Measurements from ENCODE around the gene MFNG.

Gene MFNG

GRCh38 chr22:37492428-37493344 lies 6.5 kb upstream of the MFNG start:
- DNase-seq, result peak in 3 of 5 donors; percentile 25 to 60 (median 51)

GRCh38 chr22:37491559-37492427 lies 5.6 kb upstream of the MFNG start:
- DNase-seq, result no peak

GRCh38 chr22:37491106-37491505 lies 4.9 kb upstream of the MFNG start:
- DNase-seq, result no peak

DNA sequence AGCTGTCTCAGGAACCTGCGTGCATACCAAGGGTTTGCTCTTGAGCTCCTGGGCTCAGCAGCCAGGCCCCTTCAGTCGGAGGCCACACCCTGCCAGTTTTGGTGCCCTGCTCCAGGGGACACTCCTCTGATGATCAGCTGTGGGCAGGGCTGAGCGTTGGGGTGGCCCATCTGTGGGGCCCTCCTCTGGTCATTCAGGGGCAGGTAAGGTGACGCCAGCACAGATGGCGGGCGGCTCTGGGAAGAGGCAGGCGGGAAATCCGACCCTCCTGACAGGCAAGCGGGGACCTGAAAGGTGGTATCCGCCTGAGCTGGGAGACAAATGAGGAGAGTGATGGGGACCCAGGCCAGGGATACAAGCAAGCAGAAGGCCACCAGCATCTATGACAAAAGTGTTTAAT lies 3.8 kb upstream of the MFNG start:
- DNase-seq, result no peak

DNA sequence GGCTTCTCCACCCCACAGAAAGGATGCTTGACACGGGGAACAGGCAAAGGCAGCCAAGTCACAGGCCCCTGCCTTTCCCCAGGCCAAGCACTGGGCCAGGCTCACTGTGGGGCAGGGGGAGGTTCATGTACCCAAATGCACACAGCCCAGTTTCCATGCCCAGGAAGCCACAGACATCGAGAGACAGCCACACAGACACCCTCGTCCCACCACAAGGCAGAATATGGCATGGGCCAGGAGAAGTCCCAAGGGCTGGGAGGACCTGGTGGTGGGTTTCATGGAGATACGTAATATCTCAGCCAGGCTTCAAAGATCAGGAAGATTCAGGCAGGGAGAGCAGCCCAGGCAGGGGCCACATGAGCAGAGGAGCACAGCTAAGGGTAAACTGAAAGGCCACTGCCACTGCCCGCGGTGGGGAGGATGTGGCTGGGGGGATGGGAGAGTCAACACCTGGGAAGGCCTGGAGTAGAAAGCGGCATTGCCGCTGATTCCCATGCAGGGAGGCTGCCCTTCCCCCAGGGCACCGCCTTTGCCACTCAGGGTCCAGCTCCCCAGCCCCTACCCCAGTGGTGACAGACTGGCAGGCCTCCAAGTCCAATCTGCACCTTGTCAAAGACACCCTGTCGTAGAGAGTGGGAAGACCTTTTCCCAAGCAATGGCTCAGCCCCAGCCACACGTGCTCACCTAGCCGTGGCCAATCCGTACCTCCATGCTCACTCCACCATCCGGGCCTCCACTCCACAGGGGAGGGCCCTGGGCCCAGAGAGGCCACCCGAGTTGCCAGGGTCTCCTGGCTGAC lies 2.4 kb upstream of the MFNG start:
- no peak for DNase-seq

- DNase-seq, result no peak
Measured at GRCh38 chr22:37487571-37487970, 1.4 kb upstream of the MFNG start.

GRCh38 chr22:37487129-37487528 lies 945 bp upstream of the MFNG start:
- DNase-seq, result no peak

- DNase-seq, result peak in 1 of 5 donors; percentile 30
Measured at GRCh38 chr22:37485395-37486223, 575 bp downstream of the MFNG start.

- peak; percentile 67 to 95 (median 72) for DNase-seq
Measured at GRCh38 chr22:37484480-37485394, 1.4 kb downstream of the MFNG start.

DNA sequence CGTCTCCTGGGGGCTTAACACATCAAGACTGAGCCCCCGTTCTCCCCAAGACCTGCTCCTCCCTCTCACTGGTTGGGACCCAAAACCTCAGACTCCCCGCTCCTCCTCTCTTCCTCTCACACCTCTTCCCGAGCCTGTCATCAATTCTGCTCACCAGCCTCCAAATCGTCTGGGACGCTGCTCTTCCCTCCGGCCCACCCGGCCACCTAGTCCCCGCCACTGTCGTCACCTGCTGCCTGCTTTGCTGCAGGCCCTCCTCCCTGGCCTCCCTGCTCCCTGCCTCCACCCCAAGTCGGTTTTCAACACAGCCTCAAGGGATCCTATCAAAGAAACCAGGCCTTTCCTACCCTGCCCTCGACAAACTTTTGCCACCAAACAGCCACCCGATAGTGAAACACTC lies 3.1 kb downstream of the MFNG start:
- no peak for DNase-seq

DNA sequence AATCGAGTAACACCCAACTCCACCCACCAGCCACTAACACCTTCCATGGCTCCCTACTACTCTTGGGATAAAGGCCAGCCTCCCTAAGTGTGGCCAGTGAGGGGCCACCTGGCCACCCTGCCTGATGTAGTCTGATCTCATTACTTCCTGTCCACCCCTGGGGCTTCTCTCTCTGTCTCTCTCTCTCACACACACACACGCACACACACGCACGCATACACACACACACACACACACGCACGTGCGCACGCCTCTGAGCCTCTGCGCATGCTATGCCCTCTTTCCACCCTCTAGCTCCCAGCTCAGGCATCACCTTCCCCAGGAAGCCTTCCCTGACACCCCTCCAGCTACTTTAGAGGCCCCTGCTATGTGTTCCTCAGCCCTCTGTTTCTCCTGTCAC lies 3.9 kb downstream of the MFNG start:
- no peak for DNase-seq

- no peak for DNase-seq
Measured at GRCh38 chr22:37481347-37481907, 4.8 kb downstream of the MFNG start.

- no peak for DNase-seq
Measured at GRCh38 chr22:37480387-37481346, 5.5 kb downstream of the MFNG start.

DNA sequence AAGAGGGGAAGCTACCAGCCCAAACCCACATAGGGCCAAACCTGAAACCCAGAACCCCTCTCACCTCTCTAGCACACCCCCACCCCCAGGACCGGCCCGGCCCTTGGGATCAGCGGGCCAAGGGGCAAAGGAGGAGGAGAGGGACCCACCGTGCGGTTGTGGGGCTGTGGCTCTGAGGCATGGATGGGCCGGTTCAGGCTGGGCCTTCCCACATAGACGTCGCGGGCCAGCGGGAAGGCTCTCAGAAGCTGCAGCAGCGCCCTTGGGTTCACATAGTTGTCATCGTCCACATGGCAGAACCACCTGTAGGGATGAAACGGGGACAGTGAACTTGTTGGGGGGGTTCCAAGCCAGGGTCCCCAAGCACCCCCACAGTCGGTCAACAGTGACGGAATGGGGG lies 7.0 kb downstream of the MFNG start:
- DNase-seq, result no peak

- DNase-seq, result no peak
Measured at GRCh38 chr22:37476389-37477329, 9.5 kb downstream of the MFNG start.

DNA sequence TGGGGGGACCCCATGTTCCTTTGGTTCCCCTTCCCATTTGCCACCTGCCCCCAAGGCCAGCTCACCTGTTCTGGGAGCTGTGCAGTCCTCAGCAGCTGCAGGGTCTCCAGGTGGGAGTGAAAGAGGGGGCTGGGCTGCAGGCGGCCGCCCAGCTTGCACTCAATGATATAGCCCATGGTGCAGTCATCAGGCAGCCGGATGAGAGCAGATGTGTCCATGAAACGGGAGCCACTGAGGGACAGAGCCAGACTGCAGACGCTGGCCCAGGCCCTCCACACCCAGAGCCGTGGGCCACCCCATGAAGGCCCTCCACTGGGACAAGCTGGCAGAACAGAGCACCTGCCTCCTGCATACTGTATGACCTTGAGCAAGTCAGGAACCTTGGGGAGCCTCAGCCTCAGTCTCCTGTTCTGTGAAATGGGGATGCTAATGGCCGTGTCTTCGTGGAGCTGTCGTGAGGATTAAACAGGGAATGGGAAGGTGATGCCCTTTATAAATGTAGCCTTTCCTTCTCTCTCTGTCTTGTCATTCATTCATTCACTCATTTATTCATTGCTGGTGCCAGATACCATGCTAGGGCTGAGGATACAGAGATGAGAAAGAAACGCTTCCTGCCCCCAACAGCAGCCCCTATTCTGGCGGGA lies 11.6 kb downstream of the MFNG start:
- DNase-seq, result no peak

DNA sequence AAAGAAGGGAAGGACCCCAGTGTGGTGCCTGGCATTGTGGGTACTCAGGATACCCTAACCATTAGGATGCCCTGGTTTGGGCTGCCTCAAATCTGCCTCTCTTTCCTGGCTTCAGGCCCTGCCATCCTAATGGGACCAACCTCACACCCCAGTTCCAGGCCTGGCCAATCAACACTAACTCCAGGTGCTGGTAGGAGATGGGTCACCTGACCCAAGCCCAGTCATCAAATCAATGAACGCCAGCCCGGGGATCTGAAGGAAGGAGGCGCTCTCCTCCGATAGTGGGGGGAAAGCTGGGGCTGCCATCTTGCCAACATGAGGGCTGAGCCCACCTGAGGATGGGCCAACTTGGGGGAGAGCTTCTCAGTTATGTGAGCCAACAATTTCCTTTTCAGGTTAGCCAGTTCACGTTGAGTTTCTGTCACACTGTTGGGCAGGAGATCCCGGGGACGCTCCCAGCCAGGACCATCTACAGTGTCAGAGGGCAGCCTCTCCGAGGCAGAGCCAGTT lies 12.7 kb downstream of the MFNG start:
- no peak for DNase-seq
